ENCODE measurements around the gene NPIPB8.
"Not testable (repeated sequence)": the region's sequence is repeated elsewhere in the genome, so short reads cannot be mapped to it uniquely, and the experiment has no call there.

GRCh38 chr16:28689425-28689824 is 51.6 kb downstream of the NPIPB8 start:
- not testable (repeated sequence) for TF ChIP-seq CTCF (conservative IDR thresholded peaks at IDR 0.05; ENCODE audit: low read depth, low read length); EZH2 (IDR thresholded peaks at IDR 0.05; ENCODE audit: borderline replicate concordance, low read depth, low read length, poor library complexity, severe bottlenecking)

Data from A673 (cell line).